ENCODE measurements around the gene KLHL26.

- TF ChIP-seq CTCF (IDR thresholded peaks at IDR 0.05; ENCODE audit: borderline replicate concordance, extremely low read depth, low read length, poor library complexity, severe bottlenecking): no peak
- TF ChIP-seq EZH2 (IDR thresholded peaks at IDR 0.05; ENCODE audit: borderline replicate concordance, low read depth, low read length, severe bottlenecking): no peak
Observed at GRCh38 chr19:18604820-18605159, 32.0 kb upstream of the KLHL26 start.

All from DND-41 (cell line).